ENCODE results near the gene ZNF468.
"Not testable (repeated sequence)": the region's sequence is repeated elsewhere in the genome, so short reads cannot be mapped to it uniquely, and the experiment has no call there.

Gene ZNF468

DNA sequence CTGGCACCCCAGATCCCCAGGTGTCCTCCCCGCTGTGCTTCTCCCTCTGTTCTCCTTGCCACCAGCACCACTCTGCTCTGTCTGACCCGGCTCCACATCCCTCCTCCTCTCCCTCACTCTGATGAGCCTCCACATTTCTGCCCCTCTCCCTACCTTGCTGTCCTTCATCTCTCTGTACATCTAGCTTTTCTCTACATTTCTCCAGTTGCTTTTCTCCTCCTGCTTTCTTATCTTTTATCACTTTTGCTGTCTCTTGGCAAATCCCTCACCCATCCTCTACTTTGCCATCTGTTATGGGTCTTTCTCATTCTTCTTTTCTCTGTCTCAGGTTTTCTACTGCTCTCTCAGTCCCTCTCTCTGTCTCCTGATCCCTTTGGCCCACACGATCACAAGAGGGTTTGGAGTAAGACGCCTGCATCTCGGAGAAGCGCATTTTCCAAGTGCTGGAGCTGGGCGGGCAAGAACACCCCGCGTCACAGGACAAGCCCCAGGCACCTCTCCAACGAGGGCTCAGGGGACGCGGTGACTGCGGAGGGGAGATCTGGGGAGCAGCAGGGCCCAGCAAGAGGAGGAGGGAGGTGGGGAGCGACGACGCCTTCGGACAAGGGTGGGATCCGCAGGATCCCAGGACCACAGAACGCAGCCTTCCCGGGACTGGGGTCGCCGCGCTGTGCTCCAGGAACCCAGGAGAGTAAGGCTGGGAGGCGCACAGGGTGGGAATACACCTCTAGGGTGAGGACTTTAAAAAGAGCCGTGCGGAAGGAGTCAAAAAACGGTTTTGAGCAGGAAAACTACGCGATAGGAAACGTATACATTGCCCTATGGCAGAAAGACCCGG, 660 bp downstream of the ZNF468 start:
- Mint-ChIP-seq H3K27ac (peak overlapping the region; percentile 93), H3K4me3 (peak overlapping the region; percentile 97), H3K36me3 (ENCODE audit: low read depth) (peaks cover 43% of the 10 kb centered on the region), H3K9me3 (peaks cover 10% of the 10 kb centered on the region), H3K4me1 (ENCODE audit: low read depth) (peaks cover 28% of the 10 kb centered on the region)
- not testable (repeated sequence) for H3K27me3 Mint-ChIP-seq

GRCh38 chr19:52847352-52847751, 10.1 kb downstream of the ZNF468 start:
- H3K27me3 Mint-ChIP-seq; H3K27ac Mint-ChIP-seq; H3K4me1 Mint-ChIP-seq (ENCODE audit: low read depth); H3K4me3 Mint-ChIP-seq: not testable (repeated sequence)
- peaks cover 94% of the 10 kb centered on the region for H3K36me3 Mint-ChIP-seq (ENCODE audit: low read depth)
- peaks cover 47% of the 10 kb centered on the region for H3K9me3 Mint-ChIP-seq

DNA sequence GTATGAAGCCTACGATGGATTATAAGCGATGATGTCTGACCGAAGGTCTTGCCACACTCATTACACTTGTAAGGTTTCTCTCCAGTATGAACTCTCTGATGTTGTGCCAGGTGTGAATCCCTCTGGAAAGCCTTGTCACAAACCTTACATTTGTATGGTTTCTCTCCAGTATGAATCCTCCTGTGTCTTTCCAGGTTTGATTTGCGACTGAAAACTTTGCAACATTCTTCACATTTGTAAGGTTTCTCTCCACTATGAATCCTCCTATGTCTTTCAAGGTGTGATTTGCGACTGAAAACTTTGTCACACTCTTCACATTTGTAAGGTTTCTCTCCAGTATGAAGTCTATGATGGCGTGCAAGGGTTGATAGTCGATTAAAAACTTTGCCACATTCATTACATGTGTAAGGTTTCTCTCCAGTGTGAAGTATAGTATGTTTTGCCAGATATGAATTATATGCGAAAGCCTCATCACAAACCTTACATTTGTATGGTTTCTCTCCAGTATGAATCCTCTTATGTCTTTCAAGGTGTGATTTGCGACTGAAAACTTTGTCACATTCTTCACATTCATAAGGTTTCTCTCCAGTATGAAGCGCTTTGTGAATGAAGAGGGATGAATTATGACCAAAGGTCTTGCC, 16.5 kb downstream of the ZNF468 start:
- H3K9me3 Mint-ChIP-seq: peaks cover 68% of the 10 kb centered on the region

GRCh38 chr19:52834289-52834688, 23.1 kb downstream of the ZNF468 start:
- H3K4me1 Mint-ChIP-seq (ENCODE audit: low read depth); H3K27me3 Mint-ChIP-seq; H3K27ac Mint-ChIP-seq; H3K4me3 Mint-ChIP-seq: not testable (repeated sequence)
- H3K9me3 Mint-ChIP-seq: peaks cover 55% of the 10 kb centered on the region
- H3K36me3 Mint-ChIP-seq (ENCODE audit: low read depth): peaks cover 46% of the 10 kb centered on the region

More for the DNA sequence above, 16.5 kb downstream of the ZNF468 start:
- not testable (repeated sequence) for H3K4me3 Mint-ChIP-seq; H3K27me3 Mint-ChIP-seq; H3K4me1 Mint-ChIP-seq (ENCODE audit: low read depth); H3K27ac Mint-ChIP-seq
- H3K36me3 Mint-ChIP-seq (ENCODE audit: low read depth): peaks cover 94% of the 10 kb centered on the region

DNA sequence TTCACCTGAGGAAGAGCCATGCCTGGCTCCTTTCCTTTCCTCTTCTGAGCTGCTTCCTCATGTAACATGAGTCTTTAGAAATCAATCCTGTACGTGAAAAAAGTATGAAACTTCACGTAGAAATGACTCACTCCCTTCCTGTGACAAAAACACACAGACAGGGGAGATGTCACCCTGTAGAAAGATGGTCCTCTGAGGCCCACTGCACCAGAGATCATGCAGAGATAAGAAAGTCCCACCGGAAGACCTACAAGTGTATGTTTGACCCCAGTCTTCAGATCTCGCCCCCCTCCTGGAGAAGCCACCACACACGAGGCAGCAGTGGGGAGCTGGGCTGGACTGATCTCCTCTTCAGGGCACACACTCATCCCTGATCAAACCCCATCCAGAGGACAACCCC, 23.9 kb downstream of the ZNF468 start:
- not testable (repeated sequence) for H3K4me1 Mint-ChIP-seq (ENCODE audit: low read depth); H3K27ac Mint-ChIP-seq; H3K4me3 Mint-ChIP-seq; H3K27me3 Mint-ChIP-seq
- Mint-ChIP-seq H3K36me3 (ENCODE audit: low read depth) (peaks cover 41% of the 10 kb centered on the region), H3K9me3 (peaks cover 50% of the 10 kb centered on the region)

- H3K4me3 Mint-ChIP-seq; H3K27ac Mint-ChIP-seq; H3K4me1 Mint-ChIP-seq (ENCODE audit: low read depth); H3K27me3 Mint-ChIP-seq: not testable (repeated sequence)
- Mint-ChIP-seq H3K9me3 (peaks cover 32% of the 10 kb centered on the region), H3K36me3 (ENCODE audit: low read depth) (peaks cover 14% of the 10 kb centered on the region)
Observed at GRCh38 chr19:52829866-52830265, 27.6 kb downstream of the ZNF468 start.

- Mint-ChIP-seq H3K27ac (no peak overlapping the region), H3K36me3 (ENCODE audit: low read depth) (peaks cover 13% of the 10 kb centered on the region), H3K4me1 (ENCODE audit: low read depth) (peaks cover 4% of the 10 kb centered on the region), H3K9me3 (peaks cover 30% of the 10 kb centered on the region), H3K4me3 (no peak overlapping the region), H3K27me3 (no peaks in the 10 kb centered on the region)
Observed at GRCh38 chr19:52825765-52826164, 31.7 kb downstream of the ZNF468 start.

DNA sequence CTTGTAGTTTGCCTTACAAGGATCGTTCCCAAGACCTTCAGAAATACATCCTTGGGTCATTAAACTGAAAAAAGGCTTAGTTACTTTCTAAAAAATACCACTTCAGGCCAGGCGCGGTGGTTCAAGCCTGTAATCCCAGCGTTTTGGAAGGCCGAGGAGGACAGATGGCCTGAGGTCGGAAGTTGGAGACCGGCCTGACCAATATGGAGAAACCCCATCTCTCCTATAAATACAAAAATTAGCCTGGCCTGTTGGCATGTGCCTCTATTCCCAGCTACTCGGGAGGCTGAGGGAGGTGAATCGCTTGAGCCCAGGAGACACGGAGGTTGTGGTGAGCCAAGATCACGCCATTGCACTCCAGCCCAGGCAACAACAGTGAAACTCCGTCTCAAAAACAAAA, 33.7 kb downstream of the ZNF468 start:
- Mint-ChIP-seq H3K4me1 (ENCODE audit: low read depth) (peaks cover 11% of the 10 kb centered on the region), H3K27me3 (no peaks in the 10 kb centered on the region), H3K27ac (no peak overlapping the region), H3K4me3 (no peak overlapping the region), H3K36me3 (ENCODE audit: low read depth) (peaks cover 18% of the 10 kb centered on the region), H3K9me3 (peaks cover 29% of the 10 kb centered on the region)

DNA sequence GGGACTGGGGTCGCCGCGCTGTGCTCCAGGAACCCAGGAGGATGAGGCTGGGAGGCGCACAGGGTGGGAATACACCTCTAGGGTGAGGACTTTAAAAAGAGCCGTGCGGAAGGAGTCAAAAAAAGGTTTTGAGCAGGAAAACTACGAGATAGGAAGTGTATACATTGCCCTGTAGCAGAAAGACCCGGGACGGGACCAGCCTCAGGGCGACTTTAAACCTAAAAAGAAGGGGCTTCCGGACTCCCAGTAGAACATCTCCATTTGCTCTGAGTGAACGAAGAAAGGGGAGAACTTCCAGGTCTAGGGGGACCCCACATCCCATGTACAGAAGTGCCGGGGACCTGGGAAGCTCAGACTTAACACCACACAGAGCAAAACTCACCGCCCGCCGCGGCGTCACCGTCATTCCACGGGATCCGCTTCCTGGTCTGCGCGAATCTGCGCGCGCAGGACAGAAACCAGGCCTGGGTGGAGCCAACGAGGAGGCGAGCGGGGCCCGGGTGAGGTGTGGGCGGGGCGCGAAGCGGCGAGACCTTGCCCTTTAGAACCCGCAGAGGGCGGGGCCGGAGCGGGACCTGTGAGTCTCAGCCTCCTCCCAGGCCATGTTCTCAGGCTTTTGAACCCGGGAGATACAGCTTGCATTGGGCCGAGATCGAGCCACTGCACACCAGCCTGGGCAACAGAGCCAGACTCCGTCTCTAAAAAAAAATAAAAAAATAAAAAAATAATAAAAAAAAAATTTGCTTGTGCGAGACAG, 36.0 kb downstream of the ZNF468 start, which contains the start of gene ZNF28:
Gene ZNF28, minus strand, starts transcription at position 430 of the 757 bp plus-strand sequence. CDS start 3,675 bp downstream, outside the sequence.
- peaks cover 11% of the 10 kb centered on the region for H3K4me1 Mint-ChIP-seq (ENCODE audit: low read depth)
- H3K9me3 Mint-ChIP-seq: peaks cover 25% of the 10 kb centered on the region
- H3K4me3 Mint-ChIP-seq: peak within 1 kb of the TSS; percentile 94
- peak within 1 kb of the TSS; percentile 90 for H3K27ac Mint-ChIP-seq
- peaks cover 36% of the 10 kb centered on the region for H3K36me3 Mint-ChIP-seq (ENCODE audit: low read depth)
- not testable (repeated sequence) for H3K27me3 Mint-ChIP-seq

DNA sequence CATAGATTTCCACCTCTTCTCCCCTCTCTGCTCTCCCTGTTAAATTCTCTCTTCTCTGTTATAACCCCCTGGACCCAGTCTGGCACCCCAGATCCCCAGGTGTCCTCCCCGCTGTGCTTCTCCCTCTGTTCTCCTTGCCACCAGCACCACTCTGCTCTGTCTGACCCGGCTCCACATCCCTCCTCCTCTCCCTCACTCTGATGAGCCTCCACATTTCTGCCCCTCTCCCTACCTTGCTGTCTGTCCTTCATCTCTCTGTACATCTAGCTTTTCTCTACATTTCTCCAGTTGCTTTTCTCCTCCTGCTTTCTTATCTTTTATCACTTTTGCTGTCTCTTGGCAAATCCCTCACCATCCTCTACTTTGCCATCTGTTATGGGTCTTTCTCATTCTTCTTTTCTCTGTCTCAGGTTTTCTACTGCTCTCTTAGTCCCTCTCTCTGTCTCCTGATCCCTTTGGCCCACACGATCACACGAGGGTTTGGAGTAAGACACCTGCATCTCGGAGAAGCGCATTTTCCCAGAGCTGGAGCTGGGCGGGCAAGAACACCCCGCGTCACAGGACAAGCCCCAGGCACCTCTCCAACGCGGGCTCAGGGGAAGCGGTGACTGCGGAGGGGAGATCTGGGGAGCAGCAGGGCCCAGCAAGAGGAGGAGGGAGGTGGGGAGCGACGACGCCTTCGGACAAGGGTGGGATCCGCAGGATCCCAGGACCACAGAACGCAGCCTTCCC, 36.8 kb downstream of the ZNF468 start:
- peak overlapping the region; percentile 90 for H3K27ac Mint-ChIP-seq
- H3K4me3 Mint-ChIP-seq: peak overlapping the region; percentile 94
- H3K4me1 Mint-ChIP-seq (ENCODE audit: low read depth): peaks cover 11% of the 10 kb centered on the region
- peaks cover 40% of the 10 kb centered on the region for H3K36me3 Mint-ChIP-seq (ENCODE audit: low read depth)
- H3K9me3 Mint-ChIP-seq: peaks cover 25% of the 10 kb centered on the region
- H3K27me3 Mint-ChIP-seq: not testable (repeated sequence)

DNA sequence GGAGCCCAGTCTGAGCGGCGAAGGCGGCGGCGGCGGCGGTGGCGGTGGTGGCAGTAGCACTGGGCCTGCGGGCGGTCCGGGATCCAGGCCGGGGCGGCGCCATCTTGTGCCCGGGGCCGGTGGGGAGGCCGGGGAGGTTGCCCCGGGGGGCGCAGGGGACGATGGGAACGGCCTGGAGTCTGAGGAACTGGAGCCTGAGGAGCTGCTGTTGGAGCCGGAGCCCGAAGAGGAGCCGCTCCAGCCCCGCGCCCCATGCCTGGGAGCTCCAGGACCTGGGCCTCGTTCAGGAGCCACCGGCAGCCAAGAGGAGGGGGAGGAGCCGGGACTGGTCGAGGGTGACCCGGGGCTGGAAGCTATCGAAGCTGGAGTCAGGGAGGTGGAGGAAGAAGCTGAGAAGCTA, 47.6 kb downstream of the ZNF468 start:
- Mint-ChIP-seq H3K27me3 (no peaks in the 10 kb centered on the region), H3K9me3 (peaks cover 12% of the 10 kb centered on the region), H3K27ac (no peak overlapping the region), H3K4me3 (no peak overlapping the region), H3K4me1 (ENCODE audit: low read depth) (no peaks in the 10 kb centered on the region), H3K36me3 (ENCODE audit: low read depth) (peaks cover 64% of the 10 kb centered on the region)

- H3K36me3 Mint-ChIP-seq (ENCODE audit: low read depth): peaks cover 91% of the 10 kb centered on the region
- peaks cover 70% of the 10 kb centered on the region for H3K9me3 Mint-ChIP-seq
- H3K27me3 Mint-ChIP-seq: not testable (repeated sequence)
Observed at GRCh38 chr19:52799950-52800640, 57.3 kb downstream of the ZNF468 start.

GRCh38 chr19:52789440-52789839, 68.0 kb downstream of the ZNF468 start:
- peaks cover 17% of the 10 kb centered on the region for H3K9me3 Mint-ChIP-seq
- H3K4me1 Mint-ChIP-seq (ENCODE audit: low read depth): peaks cover 30% of the 10 kb centered on the region
- H3K4me3 Mint-ChIP-seq: no peak overlapping the region
- H3K27me3 Mint-ChIP-seq: no peaks in the 10 kb centered on the region
- H3K36me3 Mint-ChIP-seq (ENCODE audit: low read depth): peaks cover 17% of the 10 kb centered on the region
- no peak overlapping the region for H3K27ac Mint-ChIP-seq

More at GRCh38 chr19:52799950-52800640, 57.3 kb downstream of the ZNF468 start:
- H3K27ac Mint-ChIP-seq; H3K4me3 Mint-ChIP-seq; H3K4me1 Mint-ChIP-seq (ENCODE audit: low read depth): not testable (repeated sequence)
